Neutrophil (primary cell): ENCODE data around the gene TNFAIP1.

Source experiments
- H3K27ac ChIP-seq: fragments of 200-600 bp; sonication (generic); 2 replicates; pipeline ENCODE4 v1.5.1; 2016; ENCODE audit warnings: mild to moderate bottlenecking, moderate library complexity
- H3K27me3 ChIP-seq: fragments of 200-600 bp; sonication (generic); 2 replicates; pipeline ENCODE4 v1.6.0; 2016; ENCODE audit warnings: mild to moderate bottlenecking
- H3K36me3 ChIP-seq: fragments of 200-600 bp; sonication (generic); 2 replicates; pipeline ENCODE4 v1.5.1; 2017
- H3K4me1 ChIP-seq, 2 experiments: fragments of 200-600 bp in 1 of 2; sonication (generic) in 1 of 2; 1 replicate in 1 of 2; 2 replicates in 1 of 2; pipeline versions ENCODE4 v1.5.1 to v1.6.1; 2013 to 2016; ENCODE audit warnings: low read depth in 1 of 2, low read length in 1 of 2, mild to moderate bottlenecking in 1 of 2, moderate library complexity in 1 of 2; ENCODE audit not compliant: control insufficient read depth in 1 of 2, insufficient read depth in 1 of 2
- H3K4me3 ChIP-seq, 2 experiments: fragments of 200-600 bp in 1 of 2; sonication (generic) in 1 of 2; 1 replicate in 1 of 2; 2 replicates in 1 of 2; pipeline ENCODE4 v1.5.1; 2013 to 2016; ENCODE audit warnings: low read depth in 1 of 2, low read length in 1 of 2, mild to moderate bottlenecking in 1 of 2, moderate library complexity in 1 of 2
- H3K9me3 ChIP-seq: fragments of 200-600 bp; sonication (generic); 2 replicates; pipeline ENCODE4 v1.5.1; 2016
- TF ChIP-seq, protein P1 (sequence below): fragments of 200-600 bp; sonication (generic); IDR thresholded peaks from 2 replicates; pipeline ENCODE4 v1.5.1; 2016; ENCODE audit warnings: antibody characterized with exemption

Gene TNFAIP1

DNA sequence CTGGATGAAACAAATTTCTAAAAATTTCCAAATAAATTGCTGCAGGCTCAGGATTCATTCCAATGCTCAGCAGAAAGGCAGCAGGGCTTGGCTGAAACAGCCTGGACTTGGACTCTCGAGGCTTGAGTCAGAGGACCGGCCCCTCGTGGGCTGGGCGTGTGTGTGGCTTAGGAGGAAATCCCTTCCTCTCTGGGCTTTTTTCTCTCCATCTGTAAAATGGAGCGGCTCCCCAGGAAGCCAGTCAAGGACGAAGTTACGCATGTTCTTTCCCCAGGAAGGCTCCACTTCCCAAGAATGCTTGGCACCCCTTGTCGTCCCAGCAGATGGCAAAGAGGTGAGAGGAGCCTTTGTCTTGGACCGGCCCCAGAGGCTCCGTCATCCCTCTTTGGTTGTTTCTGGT, 56.9 kb downstream of the TNFAIP1 start:
- H3K4me1 ChIP-seq: no peaks in the 10 kb centered on the region
- H3K4me3 ChIP-seq: no peak overlapping the region
- no peaks in the 10 kb centered on the region for H3K27me3 ChIP-seq
- no peak overlapping the region for H3K27ac ChIP-seq
- TF ChIP-seq, protein P1, sequence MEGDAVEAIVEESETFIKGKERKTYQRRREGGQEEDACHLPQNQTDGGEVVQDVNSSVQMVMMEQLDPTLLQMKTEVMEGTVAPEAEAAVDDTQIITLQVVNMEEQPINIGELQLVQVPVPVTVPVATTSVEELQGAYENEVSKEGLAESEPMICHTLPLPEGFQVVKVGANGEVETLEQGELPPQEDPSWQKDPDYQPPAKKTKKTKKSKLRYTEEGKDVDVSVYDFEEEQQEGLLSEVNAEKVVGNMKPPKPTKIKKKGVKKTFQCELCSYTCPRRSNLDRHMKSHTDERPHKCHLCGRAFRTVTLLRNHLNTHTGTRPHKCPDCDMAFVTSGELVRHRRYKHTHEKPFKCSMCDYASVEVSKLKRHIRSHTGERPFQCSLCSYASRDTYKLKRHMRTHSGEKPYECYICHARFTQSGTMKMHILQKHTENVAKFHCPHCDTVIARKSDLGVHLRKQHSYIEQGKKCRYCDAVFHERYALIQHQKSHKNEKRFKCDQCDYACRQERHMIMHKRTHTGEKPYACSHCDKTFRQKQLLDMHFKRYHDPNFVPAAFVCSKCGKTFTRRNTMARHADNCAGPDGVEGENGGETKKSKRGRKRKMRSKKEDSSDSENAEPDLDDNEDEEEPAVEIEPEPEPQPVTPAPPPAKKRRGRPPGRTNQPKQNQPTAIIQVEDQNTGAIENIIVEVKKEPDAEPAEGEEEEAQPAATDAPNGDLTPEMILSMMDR: no peak
- H3K36me3 ChIP-seq: no peaks in the 10 kb centered on the region
- no peaks in the 10 kb centered on the region for H3K9me3 ChIP-seq

DNA sequence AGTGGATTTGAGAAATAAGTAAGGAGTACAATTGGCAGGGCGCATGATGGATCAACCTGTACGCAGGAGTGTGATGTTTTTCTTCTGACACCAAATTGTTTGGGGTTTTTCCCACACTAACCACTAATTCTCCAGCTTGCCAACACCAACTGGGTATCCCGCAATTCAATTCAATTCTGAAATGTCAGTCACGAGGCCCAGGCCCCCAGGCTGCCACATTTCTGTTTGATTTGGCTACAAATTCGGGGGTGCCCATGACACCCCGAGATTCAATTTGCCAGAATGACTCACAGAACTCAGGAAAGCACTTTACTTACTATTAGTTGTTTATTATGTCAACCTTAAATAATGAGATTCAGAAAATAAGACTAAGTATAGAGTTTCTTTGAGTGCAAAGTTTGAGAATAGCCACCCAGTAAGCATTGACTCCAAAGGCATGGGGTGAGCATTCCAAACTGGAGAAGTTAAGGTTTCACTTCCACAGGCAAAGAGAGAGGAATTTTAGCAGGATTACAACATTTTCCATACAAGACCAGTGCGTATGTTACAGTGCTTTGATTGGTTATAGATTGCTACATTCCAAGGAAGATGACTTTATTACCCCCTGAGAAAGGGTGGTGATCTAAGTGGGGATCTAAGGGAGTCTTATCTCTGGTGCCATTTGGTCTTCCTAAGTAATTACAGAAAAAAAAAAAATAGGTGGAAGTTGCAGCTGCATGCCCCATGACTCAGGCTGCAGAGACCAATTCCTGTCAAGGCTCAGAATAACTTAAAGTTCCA, 59.0 kb downstream of the TNFAIP1 start:
- H3K4me1 ChIP-seq: no peaks in the 10 kb centered on the region
- no peak overlapping the region for H3K4me3 ChIP-seq
- H3K27me3 ChIP-seq: no peaks in the 10 kb centered on the region
- H3K9me3 ChIP-seq: no peaks in the 10 kb centered on the region
- TF ChIP-seq, protein P1: no peak
- H3K27ac ChIP-seq: no peak overlapping the region
- no peaks in the 10 kb centered on the region for H3K36me3 ChIP-seq

DNA sequence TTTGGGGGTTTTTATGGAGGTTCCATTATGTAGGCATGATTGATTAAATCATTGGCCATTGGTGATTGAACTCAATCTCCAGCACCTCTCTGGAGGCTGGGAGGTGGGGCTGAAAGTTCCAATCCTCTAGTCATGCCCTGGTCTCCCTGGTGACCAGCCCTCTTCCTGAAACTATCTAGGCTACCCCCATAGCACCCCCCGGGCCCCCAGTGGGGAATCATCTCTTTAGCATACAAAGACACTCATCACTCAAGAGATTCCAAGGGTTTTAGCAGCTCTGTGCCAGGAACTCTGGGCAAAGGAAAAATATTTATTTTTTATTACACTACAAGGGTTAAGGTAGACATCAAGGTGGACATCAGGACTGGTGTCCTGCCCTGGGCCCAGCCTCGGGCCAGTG, 59.9 kb downstream of the TNFAIP1 start:
- Histone ChIP-seq H3K27ac (no peak overlapping the region), H3K36me3 (no peaks in the 10 kb centered on the region), H3K9me3 (no peaks in the 10 kb centered on the region), H3K27me3 (no peaks in the 10 kb centered on the region), H3K4me3 (no peak overlapping the region), H3K4me1 (no peaks in the 10 kb centered on the region)
- TF ChIP-seq, protein P1: no peak

DNA sequence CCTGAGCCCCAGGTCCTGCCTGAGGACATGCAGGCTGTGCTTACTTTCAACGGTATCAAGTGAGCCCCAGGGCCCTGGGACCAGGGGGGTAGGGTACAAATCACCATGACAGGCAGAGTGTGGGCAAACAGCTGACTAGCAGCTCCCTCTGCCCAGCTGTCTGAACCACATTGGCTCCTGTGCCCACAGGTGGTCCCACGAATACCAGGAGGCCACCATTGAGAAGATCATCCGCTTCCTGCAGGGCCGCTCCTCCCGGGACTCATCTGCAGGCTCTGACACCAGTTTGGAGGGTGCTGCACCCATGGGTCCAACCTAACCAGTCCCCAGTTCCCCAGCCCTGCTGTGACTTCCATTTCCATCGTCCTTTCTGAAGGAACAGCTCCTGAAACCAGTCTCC, 60.4 kb downstream of the TNFAIP1 start:
- no peaks in the 10 kb centered on the region for H3K27me3 ChIP-seq
- TF ChIP-seq, protein P1: no peak
- no peak overlapping the region for H3K4me3 ChIP-seq
- no peaks in the 10 kb centered on the region for H3K9me3 ChIP-seq
- no peak overlapping the region for H3K27ac ChIP-seq
- H3K36me3 ChIP-seq: no peaks in the 10 kb centered on the region
- H3K4me1 ChIP-seq: no peaks in the 10 kb centered on the region
